Measurements from ENCODE around the gene STK39.

The STK39 gene

GRCh38 chr2:168059758-168060157, 187.6 kb downstream of the STK39 start:
- DNase-seq = no peak
- Histone ChIP-seq H3K9me3 (ENCODE audit: severe bottlenecking) (no peaks in the 10 kb centered on the region), H3K4me3 (ENCODE audit: low read depth, low read length) (no peak overlapping the region), H3K36me3 (peaks cover 16% of the 10 kb centered on the region), H3K27me3 (ENCODE audit: insufficient read depth, low read depth, severe bottlenecking) (no peaks in the 10 kb centered on the region), H3K27ac (no peak overlapping the region)
- TF ChIP-seq CTCF (IDR thresholded peaks at IDR 0.05; ENCODE audit: low read depth, low read length) = no peak

DNA sequence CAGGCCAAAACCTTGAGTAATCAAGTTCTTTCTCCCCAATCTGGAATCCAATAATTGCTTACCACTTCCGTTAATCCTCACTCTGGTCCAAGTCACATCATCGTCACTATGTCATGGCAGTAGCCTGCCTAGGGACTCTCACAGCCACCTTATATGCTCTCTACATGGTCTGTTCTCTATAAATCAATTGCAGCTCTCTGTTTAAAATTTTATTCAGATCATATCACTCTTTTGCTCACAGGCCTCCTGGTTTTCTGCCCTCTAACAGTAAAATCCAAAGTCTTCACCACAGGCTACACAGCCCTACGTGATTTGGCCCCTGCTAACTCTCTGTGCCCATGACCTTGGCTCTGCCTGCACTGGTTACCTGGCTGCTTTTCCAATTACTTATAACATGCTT, 188.7 kb downstream of the STK39 start:
- H3K27ac ChIP-seq = no peak overlapping the region
- H3K9me3 ChIP-seq (ENCODE audit: severe bottlenecking) = no peaks in the 10 kb centered on the region
- H3K36me3 ChIP-seq = peaks cover 16% of the 10 kb centered on the region
- H3K4me3 ChIP-seq (ENCODE audit: low read depth, low read length) = no peak overlapping the region
- TF ChIP-seq CTCF (IDR thresholded peaks at IDR 0.05; ENCODE audit: low read depth, low read length) = no peak
- DNase-seq = no peak
- H3K27me3 ChIP-seq (ENCODE audit: insufficient read depth, low read depth, severe bottlenecking) = no peaks in the 10 kb centered on the region

GRCh38 chr2:168056242-168056787, 191.1 kb downstream of the STK39 start:
- DNase-seq = no peak
- no peak for TF ChIP-seq CTCF (IDR thresholded peaks at IDR 0.05; ENCODE audit: low read depth, low read length)
- Histone ChIP-seq H3K27me3 (ENCODE audit: insufficient read depth, low read depth, severe bottlenecking) (no peaks in the 10 kb centered on the region), H3K4me3 (ENCODE audit: low read depth, low read length) (no peak overlapping the region), H3K9me3 (ENCODE audit: severe bottlenecking) (no peaks in the 10 kb centered on the region), H3K27ac (no peak overlapping the region), H3K36me3 (peaks cover 4% of the 10 kb centered on the region; the same call in 1 of the 2 replicates)

DNA sequence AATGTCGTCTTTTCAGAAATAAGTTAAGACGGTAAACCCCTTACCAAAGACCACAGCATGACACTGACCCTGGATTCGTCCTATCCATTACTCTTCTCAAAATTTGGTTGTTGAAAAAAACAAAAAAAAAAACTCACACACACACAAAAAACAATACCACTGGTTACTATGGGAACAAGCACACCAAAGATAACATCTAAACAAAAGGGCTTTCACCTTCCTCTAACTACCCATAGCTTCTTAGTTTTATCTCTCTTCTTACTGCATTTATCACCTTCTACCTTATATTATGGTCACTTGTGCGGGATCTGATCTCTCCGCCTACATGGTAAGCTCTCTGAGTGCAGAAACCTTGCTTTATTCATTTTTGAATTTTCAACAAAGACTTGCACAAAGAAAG, 192.7 kb downstream of the STK39 start:
- no peak for DNase-seq

DNA sequence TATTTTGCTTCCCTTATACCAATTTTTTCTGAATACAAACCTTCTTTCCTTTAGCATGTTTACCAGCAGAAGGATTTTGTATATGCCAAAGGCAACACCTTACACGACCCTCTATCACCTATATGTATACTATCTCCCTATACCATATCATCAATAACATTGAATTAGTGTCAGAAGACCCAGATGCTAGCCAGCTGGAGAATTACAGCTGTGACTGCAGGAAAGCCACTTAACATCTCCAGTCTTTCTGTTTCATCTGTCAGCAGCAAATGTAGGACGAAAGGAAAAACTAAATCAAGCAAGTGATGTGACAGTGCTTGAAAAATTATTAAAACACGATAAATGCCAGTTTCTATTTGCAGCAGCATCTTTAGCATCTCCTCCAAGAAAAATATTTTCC, 193.7 kb downstream of the STK39 start:
- H3K4me3 ChIP-seq (ENCODE audit: low read depth, low read length) = no peak overlapping the region
- no peak for TF ChIP-seq CTCF (IDR thresholded peaks at IDR 0.05; ENCODE audit: low read depth, low read length)
- no peaks in the 10 kb centered on the region for H3K9me3 ChIP-seq (ENCODE audit: severe bottlenecking)
- DNase-seq = no peak
- no peaks in the 10 kb centered on the region for H3K36me3 ChIP-seq
- no peak overlapping the region for H3K27ac ChIP-seq
- H3K27me3 ChIP-seq (ENCODE audit: insufficient read depth, low read depth, severe bottlenecking) = no peaks in the 10 kb centered on the region

More for the DNA sequence above, 192.7 kb downstream of the STK39 start:
- Histone ChIP-seq H3K36me3 (no peaks in the 10 kb centered on the region; the same call in 1 of the 2 replicates), H3K27me3 (ENCODE audit: insufficient read depth, low read depth, severe bottlenecking) (no peaks in the 10 kb centered on the region), H3K4me3 (ENCODE audit: low read depth, low read length) (no peak overlapping the region), H3K27ac (no peak overlapping the region), H3K9me3 (ENCODE audit: severe bottlenecking) (no peaks in the 10 kb centered on the region)
- no peak for TF ChIP-seq CTCF (IDR thresholded peaks at IDR 0.05; ENCODE audit: low read depth, low read length)

- no peaks in the 10 kb centered on the region for H3K9me3 ChIP-seq (ENCODE audit: severe bottlenecking)
- H3K27me3 ChIP-seq (ENCODE audit: insufficient read depth, low read depth, severe bottlenecking) = no peaks in the 10 kb centered on the region
- no peak for DNase-seq
- H3K36me3 ChIP-seq = no peaks in the 10 kb centered on the region
- H3K27ac ChIP-seq = no peak overlapping the region
- no peak overlapping the region for H3K4me3 ChIP-seq (ENCODE audit: low read depth, low read length)
- TF ChIP-seq CTCF (IDR thresholded peaks at IDR 0.05; ENCODE audit: low read depth, low read length) = no peak
Measured at GRCh38 chr2:168052773-168053172, 194.6 kb downstream of the STK39 start.

Data from WERI-Rb-1 (cell line).